Measurements from ENCODE around the gene IRF7.

Gene IRF7

DNA sequence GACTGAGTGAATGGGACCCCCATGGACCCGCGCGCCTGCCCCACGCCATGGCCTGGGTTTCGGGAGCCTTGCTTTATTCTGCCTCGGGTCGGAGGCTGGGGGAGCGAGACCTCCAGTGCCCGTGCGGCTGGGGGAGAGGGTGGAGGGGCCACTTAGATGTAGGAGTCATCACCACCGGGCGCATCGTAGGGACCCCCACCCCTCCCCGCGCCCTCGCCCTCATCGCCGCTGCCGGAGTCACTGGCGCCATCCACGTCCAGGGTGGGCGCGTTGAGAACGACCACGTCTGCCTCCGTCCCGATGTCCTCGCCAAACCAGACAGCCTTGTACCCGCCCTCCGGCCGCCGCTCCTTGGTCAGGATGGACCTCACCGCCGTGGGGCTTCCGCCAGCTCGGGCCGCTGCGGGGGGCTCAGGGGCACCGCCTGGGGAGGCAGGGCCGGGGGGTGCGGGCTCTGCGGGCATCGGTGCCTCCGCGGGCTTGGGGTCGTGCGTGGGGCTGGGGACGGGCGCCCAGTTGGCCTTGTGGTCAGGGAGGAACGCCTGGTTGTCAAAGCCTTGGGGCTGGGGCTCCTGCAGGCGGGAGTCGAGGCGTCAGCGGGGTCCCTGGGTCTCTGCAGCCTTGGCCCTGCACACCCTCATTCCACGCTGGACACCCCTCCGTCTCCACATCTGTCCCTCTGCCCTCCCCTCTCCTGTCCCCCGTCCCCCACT is 1.6 kb upstream of the IRF7 start:
- no peaks in the 10 kb centered on the region for H3K27me3 ChIP-seq (ENCODE audit: insufficient read depth, low read depth, severe bottlenecking)
- no peaks in the 10 kb centered on the region for H3K9me3 ChIP-seq (ENCODE audit: severe bottlenecking)
- H3K27ac ChIP-seq = no peak overlapping the region
- H3K4me3 ChIP-seq (ENCODE audit: low read depth, low read length) = no peak overlapping the region
- TF ChIP-seq CTCF (IDR thresholded peaks at IDR 0.05; ENCODE audit: low read depth, low read length) = no peak
- peaks cover 20% of the 10 kb centered on the region for H3K36me3 ChIP-seq
- DNase-seq = no peak

GRCh38 chr11:616320-617198 is 809 bp upstream of the IRF7 start:
- Histone ChIP-seq H3K4me3 (ENCODE audit: low read depth, low read length) (no peak overlapping the region), H3K9me3 (ENCODE audit: severe bottlenecking) (no peaks in the 10 kb centered on the region), H3K36me3 (peaks cover 28% of the 10 kb centered on the region), H3K27me3 (ENCODE audit: insufficient read depth, low read depth, severe bottlenecking) (no peaks in the 10 kb centered on the region), H3K27ac (peak overlapping the region; percentile 34)
- TF ChIP-seq CTCF (IDR thresholded peaks at IDR 0.05; ENCODE audit: low read depth, low read length) = no peak
- DNase-seq = no peak

- peaks cover 45% of the 10 kb centered on the region for H3K36me3 ChIP-seq
- TF ChIP-seq CTCF (IDR thresholded peaks at IDR 0.05; ENCODE audit: low read depth, low read length) = no peak
- H3K4me3 ChIP-seq (ENCODE audit: low read depth, low read length) = peak overlapping the region; percentile 53
- peak; percentile 5 for DNase-seq
- H3K27ac ChIP-seq = peak overlapping the region; percentile 84
- no peaks in the 10 kb centered on the region for H3K9me3 ChIP-seq (ENCODE audit: severe bottlenecking)
- H3K27me3 ChIP-seq (ENCODE audit: insufficient read depth, low read depth, severe bottlenecking) = no peaks in the 10 kb centered on the region
Observed at GRCh38 chr11:614623-615503, 887 bp downstream of the IRF7 start.

DNA sequence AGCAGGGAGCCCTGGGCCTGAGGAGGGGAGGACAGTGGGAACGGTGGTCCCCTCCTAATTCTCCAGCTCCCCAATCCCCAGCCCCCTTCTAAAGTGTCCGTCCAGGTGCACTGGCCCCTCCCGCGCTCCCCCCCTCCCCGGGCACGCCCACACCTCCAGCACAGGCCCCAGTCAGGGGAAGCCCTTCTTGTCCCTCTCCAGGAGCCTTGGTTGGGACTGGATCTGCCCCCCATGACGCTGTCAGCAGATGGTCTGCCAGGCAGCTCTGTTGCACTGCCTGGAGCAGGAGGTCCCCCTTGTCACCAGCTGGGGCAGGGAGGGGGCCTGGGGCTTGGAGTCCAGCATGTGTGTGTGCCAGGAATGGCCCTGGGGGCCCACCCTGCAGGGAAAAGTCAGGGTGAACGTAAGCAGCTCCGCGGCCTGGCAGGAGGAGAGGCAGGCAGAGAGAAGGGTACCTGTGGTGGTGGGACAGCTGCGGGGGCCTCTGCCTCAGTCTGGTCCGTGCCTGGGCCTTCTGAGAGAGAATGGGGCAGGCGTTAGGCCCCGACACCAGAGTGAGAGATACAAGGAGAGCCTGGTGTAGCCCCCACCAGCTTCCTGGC is 1.6 kb downstream of the IRF7 start:
- DNase-seq = peak; percentile 7
- no peaks in the 10 kb centered on the region for H3K9me3 ChIP-seq (ENCODE audit: severe bottlenecking)
- H3K36me3 ChIP-seq = peaks cover 52% of the 10 kb centered on the region
- no peaks in the 10 kb centered on the region for H3K27me3 ChIP-seq (ENCODE audit: insufficient read depth, low read depth, severe bottlenecking)
- H3K27ac ChIP-seq = no peak overlapping the region
- H3K4me3 ChIP-seq (ENCODE audit: low read depth, low read length) = no peak overlapping the region
- no peak for TF ChIP-seq CTCF (IDR thresholded peaks at IDR 0.05; ENCODE audit: low read depth, low read length)

DNA sequence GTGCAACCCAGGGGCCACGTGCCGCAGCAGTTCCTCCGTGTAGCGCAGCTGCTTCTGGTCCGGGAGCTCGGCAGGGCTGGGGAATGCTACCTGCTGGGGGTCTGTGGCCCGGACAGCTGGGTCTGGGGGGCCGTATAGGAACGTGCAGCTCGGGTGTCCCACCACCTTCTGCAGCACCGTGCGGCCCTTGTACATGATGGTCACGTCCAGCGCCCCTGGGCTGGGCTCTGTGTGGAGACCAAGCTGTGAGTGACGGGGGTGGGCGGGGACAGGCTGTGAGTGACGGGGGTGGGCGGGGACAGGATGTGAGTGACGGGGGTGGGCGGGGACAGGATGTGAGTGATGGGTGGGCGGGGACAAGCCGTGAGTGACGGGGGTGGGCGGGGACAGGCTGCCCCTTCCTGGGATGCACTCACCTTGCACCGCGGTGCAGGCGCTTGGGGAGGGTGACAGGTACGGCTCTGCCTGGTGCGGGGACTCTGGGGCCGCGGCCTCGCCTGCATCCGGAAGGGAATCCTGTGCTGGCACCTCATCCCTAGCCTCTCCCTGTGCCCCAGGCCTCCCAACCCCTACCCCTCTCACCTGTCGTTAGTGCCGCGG is 2.3 kb downstream of the IRF7 start:
- DNase-seq = peak; percentile 81
- H3K36me3 ChIP-seq = peaks cover 59% of the 10 kb centered on the region
- peak overlapping the region; percentile 75 for H3K27ac ChIP-seq
- no peaks in the 10 kb centered on the region for H3K27me3 ChIP-seq (ENCODE audit: insufficient read depth, low read depth, severe bottlenecking)
- H3K4me3 ChIP-seq (ENCODE audit: low read depth, low read length) = no peak overlapping the region
- TF ChIP-seq CTCF (IDR thresholded peaks at IDR 0.05; ENCODE audit: low read depth, low read length) = no peak
- no peaks in the 10 kb centered on the region for H3K9me3 ChIP-seq (ENCODE audit: severe bottlenecking)
